AG08396 (cell line): ENCODE data around the gene YBX1.
"Not testable (repeated sequence)": the region's sequence is repeated elsewhere in the genome, so short reads cannot be mapped to it uniquely, and the experiment has no call there.

Experiments
- DNase-seq: peaks from one replicate; pipeline ENCODE4 v3.0.0; 2012; ENCODE audit warnings: low spot score, mixed read lengths

The YBX1 gene

DNA sequence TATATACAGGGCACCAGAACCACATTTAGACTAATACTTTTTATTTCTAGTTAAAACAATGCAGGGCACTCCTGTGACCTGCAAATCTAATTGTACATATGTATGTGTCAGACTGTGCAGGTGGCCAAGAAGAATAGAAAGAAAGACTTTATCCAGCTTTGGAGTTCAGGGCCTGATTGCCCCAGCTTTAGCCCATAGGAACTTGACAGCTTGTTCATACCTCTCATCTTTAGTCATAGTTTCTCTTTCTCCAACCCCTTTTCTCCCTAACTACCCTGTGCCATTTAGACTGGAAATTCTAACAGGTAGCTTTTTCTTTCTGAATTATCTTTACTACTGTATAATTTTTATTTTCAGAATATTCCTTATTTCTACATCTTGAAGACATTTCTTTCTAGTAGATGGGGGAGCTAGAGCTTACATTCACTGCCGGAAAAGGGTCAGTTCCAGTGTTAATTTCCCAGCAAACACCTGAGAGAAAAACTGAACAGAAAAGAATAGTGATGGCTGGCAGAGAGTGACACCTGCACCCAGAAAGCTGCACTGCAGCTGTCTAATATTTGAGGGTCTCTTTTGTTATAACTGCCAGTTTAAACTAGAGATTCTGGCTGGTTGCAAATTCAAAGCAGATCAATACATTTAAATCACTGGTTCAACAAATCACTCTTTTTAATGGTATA is 8.4 kb downstream of the YBX1 start:
- DNase-seq = no peak

DNA sequence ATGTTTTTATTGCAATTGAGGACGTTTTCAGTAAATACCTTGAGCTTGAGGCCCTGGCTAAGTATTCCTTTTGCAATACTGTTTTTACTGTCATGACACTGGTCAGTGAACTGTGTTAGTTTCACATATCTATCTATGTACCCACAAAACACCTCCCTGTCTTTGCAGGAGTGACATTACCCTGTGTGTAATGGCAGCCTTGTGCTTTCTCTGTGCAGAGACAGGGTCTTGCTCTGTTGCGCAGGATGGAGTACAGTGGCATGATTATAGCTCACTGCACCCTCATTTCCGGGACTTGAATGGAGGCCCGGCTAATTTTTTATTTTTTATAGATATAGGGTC is 8.9 kb downstream of the YBX1 start:
- DNase-seq = no peak

DNA sequence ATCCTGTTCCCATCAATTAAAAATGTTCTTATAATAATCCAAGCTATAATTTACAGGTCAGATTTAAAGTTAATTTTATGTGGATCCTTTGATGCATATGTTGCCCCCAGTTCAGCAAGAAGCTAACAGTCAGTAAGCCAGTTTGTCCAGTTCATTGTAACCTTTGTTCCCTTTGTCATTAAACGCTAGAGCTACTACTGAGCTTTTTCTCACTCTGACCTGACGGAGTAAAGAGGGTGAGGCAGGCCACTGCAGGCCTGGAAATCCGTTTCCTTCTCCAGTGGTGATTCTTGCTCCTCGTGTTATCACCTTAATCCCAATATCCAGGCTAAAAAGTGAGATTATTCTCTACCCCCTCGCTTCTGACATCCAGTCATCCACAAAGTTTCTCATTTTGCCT is 10.2 kb downstream of the YBX1 start:
- DNase-seq = no peak

DNA sequence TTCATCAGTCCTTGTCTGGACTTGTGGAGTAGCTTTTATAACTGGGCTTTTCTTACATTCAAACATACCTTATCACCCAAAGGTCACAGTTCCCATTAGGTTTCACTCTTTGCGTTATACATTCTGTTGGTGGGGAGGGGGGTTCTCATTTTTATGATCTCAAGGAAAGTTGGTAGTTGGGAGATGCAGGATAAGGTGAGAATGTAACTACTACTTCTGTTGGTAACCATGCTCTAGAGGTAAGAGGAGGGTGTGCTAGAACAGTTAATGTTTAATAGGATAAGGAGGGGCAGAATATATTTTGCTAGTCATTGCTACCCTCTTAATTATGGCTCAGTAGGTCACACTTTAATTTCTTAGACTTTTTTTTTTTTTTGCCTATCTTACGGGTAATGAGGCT is 10.7 kb downstream of the YBX1 start:
- no peak for DNase-seq

DNA sequence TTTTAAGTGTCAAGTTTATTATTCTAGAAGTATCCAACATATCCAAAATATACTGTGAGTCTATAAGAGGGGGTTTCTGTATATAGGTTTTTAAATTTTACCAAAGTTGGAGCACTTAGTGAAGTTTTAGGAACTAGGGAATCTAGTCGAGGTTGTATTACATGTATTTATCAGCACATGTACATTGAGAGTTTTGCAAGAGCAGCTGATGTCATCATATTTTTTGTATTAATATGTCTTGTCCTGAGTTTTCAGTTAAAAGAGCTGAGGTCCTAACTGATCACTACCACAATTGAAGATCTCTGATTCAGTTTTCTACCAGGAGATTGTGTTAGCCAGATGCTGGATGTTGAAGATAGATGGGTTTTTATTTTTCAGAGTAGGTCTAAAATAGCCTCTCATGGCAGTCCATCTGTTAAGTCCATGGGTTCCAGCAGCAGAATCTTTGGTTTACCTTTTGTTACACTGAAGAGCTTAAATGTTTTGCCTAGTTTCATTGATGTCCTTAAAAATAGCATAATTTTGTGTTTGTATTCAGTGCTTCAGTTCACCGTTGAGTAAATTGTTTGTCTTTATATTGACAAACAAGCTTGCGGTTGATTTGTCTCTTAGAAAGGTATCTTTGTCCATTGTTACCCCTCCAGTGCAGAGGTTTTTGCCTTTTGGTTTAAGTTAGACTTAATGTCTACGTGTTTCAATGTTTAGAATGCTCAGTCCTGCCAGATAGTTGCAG is 16.0 kb downstream of the YBX1 start:
- DNase-seq = no peak

DNA sequence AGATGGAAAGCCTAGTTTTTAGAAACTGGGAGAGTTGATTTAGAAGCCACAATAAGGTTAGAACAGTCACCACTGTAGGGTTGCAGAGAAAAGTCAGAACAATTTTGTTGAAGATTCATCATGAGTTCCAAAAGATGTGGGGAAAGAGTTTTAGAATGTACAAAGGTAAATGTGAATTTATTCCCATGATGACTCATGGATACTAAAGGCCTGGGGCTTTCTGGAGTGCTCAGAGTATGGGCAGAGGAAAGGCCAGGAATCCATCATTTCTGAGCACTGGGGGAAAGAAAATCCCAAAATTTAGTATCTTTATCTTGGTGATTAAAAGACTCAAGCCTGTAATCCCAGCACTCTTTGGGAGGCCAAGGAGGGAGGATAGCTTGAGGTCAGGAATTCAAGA is 17.8 kb downstream of the YBX1 start:
- DNase-seq = no peak

DNA sequence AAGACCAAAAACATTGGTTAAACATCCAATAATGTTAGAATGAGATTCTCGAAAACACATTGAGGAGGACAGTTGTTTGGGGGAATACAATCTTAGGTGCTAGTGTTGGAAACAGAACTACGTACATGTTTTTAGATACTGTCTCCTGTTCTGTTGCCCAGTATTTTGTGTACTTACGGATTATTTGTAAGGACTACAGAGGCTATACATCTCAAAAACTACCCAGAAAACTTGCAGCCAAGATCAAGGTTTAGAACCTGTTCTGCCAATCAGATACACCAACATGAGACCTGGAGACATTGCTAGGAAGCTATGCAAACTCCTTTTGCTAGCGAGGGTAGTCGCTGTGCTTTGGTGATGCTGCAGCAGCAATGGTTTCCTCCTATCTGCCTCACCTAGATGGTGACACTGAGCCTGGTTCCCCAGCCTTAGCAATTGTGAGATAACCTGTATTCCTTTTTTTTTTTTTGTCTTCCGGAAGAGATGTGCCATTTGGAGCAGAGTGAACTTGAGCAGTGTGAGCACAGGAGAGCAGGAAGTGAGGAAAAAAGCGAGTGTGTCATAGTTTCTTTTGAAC is 21.8 kb downstream of the YBX1 start:
- no peak for DNase-seq

DNA sequence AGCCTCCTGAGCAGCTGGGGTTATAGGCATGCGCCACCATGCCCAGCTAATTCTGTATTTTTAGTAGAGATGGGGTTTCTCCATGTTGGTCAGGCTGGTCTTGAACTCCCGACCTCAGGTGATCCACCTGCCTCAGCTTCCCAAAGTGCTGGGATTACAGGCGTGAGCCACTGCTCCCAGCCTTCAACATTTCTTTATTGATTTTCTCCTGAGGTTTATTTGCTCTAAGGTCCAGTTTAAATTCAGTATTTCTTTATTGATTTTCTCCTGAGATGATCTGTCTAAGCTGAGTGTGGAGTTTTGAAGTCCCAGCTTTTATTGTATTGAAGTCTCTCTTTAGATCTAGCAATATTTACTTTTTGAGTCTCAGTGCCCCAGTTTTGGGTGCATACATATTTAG is 30.6 kb downstream of the YBX1 start:
- not testable (repeated sequence) for DNase-seq

DNA sequence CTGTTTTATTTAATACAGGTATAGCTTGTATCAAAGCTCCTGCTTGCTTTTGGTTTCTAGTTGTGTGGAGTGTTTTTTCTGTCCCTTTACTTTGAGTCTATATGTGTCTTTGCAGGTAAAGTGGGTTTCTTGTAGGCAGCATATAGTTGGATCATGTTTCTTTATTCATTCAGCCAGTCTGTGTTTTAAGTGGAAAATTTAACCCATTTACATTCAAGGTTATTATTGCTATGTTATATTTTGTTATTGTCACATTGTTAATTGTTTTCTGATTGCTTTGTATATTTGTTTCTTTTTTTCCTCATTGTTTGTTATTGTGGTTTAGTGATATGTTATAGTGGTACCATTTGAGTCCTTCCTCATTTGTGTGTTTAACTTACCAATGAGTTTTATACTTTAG is 31.1 kb downstream of the YBX1 start:
- no peak for DNase-seq

DNA sequence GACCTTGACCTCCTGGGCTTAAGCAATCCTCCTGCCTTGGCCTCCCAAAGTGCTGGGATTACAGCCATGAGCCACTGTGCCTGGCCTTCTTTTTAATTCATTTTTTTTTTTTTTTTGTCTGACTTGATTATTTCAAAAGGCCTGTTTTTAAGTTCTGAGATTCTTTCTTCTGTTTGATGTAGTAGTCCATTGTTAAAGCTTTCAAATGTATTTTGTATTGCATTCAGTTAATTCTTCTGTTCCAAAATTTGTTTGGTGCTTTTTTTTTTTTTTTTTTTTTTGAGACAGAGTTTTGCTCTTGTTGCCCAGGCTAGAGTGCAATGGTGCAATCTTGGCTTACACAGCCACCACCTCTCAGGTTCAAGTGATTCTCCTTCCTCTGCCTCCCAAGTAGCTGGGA is 32.2 kb downstream of the YBX1 start:
- not testable (repeated sequence) for DNase-seq

DNA sequence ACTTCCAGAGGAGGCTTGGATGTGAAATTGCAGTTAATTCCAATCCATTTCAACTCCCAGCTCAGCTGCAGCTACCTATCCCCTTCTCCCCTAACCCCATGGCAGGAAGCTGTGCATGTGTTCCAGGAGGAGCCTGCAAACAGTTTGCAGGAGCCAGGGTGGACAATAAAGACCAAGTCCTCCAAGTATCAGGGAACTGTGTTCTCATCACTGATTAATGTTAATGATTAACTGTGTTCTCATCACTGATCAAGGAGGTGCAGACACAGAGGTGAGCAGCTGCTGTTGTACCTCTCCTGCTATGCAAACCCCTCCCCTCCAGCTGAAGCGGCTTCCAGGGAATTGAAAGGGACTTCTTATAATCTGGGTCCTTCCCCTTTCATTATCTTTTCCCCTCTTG is 38.6 kb downstream of the YBX1 start:
- DNase-seq = no peak

DNA sequence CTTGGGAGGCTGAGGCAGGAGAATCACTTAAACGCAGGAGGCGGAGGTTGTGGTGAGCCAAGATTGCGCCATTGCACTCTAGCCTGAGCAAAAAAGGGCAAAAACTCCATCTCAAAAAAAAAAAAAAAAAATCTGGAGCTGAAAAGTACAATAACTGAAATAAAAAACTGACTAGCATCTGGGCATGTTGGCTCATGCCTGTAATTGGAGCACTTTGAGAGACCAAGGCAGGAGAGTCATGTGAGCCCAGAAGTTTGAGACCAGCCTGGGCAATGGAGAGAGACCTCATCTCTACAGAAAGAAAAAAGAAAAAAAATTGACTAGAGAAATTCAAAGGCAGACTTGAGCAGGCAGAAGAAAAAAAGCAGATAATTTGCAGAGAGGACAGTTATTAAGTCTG is 39.7 kb downstream of the YBX1 start:
- DNase-seq = no peak

DNA sequence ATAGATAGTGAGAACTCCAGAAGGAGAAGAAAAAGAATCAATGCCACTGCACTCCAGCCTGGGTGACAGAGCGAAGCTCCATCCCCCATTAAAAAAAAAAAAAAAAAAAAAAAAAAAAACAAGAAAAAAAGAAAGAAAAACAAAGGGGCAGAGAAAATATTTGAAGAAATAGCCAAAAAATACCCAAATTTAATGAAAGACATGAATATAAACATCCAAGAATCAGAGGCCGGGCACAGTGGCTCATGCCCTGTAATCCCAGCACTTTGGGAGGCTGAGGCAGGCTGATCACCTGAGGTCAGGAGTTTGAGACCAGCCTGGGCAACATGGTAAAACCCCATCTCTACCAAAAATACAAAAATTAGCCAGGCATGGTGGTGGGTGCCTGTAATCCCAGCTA is 40.2 kb downstream of the YBX1 start:
- DNase-seq = not testable (repeated sequence)

DNA sequence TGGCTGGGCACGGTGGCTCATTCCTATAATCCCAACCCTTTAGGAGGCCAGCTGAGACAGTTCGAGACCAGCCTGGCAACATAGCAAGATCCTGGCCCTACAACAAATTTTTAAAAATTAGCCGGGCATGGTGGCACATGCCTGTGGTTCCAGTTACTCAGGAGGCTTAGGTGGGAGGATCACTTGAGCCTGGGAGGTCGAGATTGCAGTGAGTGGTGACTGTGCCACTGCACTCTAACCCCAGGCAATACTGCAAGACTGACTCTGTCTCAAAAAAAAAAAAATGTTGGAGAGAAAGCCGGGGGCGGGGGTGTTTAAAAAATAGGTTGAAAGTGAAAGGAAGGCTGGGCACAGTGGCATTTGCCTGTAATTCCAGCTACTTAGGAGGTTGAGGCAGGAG is 41.3 kb downstream of the YBX1 start:
- no peak for DNase-seq

DNA sequence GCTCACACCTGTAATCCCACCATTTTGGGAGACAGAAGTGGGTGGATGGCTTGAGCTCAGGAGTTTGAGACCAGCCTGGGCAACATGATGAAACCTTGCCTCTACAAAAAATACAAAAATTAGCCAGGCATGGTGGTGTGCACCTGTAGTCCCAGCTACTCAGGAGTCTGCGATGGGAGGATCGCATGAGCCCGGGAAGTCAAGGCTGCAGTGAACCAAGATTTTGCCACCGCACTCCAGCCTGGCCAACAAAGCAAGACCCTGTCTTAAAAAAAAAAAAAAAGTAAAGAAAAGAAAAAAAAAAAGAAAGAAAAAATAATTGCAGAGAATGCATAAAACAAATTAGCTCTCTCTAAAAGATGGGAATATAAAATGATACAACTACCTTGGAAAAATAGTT is 43.6 kb downstream of the YBX1 start:
- DNase-seq = not testable (repeated sequence)

DNA sequence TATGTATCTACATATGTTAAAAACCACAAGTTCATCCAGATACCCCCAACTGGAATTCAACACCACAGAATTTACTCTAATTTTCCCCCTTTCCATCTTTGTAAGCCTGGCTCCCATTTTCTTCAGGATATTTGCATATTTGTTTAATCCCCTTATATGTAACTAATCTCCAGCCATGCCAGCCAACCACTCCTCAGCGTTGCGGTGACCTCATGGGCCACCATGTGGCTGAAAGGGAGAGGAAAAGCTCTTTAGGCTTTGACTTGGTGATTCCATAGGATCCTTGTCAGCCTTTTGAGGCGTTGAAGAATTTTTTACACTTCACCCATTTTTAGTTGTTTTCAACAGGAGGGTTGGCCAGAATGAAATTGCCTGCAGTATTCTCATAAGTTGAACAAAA is 47.8 kb downstream of the YBX1 start:
- no peak for DNase-seq

DNA sequence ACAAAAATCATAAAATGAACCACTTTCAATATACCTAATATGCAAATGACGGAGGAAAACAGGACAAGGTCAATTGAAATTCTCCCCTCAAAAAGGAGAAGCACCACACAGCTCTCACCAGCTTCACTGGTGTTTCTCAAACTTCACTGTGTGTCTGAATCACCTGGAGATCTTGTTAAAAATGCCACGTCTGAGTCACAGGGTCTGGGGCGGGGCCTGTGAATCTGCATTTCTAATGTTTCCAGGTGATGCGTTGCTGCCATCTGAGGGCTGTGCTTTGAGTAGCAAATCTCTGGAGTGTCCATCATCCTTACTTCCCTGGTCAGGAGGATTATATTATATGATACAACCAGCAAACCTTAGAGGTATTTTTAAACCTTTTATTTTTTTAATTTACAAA is 48.8 kb downstream of the YBX1 start:
- DNase-seq = no peak

DNA sequence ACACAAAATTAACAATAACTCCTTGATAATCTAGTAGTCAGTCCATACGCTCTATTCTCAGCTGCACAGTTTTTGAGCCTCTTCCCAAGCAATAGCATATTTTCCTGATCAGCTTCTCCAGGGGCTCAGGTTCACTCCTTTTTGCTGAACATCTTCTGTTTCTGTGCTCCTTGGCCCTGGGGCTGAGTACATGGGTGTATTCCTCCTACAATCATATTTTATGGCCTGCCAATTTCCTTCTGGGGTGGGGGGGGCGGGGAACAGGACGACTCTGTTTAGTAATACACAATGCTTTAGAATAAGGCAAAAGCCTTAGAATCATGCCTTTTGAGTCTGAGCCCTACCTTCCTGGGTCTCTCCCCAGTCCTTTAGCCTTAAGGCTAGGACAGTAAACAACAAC is 49.4 kb downstream of the YBX1 start:
- no peak for DNase-seq

DNA sequence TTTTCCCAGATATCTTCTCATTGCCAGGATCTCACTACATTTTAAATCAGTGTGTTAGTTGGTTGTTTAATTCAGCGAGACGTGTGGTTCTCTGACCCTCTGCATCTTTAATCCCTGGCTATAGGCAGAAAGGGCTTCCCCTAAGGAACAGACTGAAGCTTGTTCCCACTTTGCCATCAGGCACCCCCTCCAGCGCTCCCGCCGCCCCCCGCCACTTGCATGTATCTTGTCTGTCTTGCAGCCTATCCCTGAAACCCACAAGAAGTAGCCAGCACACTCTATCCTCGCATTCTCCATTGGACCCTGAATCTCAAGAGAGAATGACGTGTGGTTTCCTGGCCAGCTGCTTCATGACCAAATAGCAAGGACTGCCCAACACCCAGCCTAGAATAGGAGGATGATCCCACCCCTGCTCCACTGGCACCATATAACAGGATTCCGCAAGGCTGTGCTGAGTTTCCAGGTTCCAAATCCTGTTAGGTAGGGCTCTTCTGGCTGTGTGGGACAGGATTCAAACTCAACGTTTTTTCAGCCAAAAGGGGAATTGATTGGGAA is 50.0 kb downstream of the YBX1 start:
- peak; percentile 5 for DNase-seq

DNA sequence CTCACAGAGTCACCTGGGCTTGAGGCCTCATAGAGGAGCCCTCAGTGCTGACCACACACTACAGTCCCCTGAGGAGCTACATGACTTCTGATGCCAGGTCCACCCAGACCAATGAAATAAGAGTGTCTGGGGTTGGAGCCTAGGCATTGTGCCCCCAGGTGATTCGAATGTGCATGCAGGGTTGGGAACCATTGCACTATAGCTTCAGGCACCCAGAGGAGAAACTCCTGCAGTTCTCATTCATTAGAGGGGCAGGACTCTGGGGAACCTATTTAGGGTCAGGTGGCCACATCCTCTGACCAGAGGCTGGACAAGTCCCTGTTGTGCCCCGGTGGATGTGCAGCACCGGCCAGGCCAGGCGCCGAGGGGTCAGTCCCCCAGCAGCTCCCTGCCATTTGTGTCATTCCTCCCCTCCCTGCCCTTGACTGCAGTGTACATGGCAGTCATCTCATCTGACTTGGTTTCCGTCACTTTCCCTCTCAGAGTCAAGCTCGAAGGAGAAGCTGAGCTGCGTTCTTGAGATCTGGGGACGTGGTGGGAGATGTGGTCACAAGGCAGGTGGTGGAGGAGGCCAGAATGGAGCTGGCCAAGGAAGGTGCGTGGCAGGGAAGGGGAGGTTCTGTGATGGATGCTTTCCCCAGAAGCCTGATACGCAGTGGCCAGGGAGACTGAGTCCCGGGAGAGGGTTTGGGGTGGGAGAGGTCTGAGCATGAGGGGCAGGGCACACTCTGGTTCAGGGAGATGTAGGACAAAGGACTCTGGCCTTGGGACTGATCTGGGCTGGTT is 51.4 kb downstream of the YBX1 start:
- peak; percentile 1 for DNase-seq

DNA sequence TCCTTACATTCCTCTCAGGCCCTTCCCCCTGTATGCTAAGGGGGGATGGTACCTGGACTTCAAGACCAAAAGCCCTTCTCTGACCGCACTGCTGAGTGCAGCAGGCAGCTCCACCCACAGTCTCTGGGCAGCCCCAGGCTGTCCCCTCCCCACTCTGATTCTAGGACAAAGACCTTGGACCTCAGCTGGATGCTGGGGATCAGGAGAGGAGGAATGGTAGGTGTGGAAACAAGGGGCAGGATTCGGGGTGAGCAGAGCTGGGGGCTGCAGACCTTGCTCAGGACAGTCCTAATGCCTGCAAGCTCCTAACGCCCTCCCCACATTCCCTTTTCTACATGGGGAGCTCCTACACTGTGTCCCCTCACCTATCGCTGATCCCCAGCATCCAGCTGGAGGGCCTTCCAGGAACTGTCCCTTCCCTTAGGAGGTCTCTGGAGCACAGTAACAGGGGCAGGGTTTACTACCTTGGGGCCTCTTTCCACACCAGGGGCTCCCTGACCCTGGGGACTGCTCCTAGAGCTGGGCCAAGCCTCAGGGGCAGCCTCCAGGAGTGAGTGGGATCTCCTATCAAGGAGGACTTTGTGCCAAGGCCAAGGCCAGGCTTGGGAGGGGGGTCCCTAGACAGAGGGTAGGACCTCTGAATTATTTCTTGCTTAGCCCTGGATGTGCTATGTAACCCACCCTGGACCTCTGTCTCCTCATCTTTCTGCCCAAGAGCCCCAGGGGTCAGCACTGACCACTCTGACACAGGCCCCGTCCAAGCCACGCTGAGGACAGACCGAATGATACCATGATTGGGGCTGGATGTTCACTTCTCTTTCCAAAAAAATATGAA is 52.2 kb downstream of the YBX1 start:
- no peak for DNase-seq

DNA sequence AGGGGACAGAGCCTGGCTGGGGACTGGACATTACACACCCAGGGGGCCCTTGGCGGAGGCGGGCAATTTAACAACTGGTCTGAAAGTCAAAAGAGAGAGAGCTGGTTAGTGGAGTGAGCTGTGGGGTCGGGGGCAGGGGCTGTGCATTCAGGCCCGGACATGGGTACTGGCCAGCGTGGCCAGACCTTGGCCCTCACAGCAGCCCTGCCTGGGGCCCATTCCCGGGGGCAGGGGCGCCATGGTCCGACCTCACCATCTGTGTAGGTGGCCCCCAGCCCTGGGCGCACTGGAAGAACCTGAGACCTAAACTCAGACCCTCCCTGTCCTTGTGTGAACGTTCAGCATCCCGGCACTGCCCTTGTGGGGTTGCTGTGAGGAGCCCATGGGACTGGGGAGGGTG is 52.8 kb downstream of the YBX1 start:
- no peak for DNase-seq
